ENCODE measurements around the gene SPIB. TPM values are rescaled to one million over a fixed set of nuclear protein-coding genes. Genes with fewer than 3 reads are reported as not detected.

Gene SPIB
- total RNA-seq, 1 experiment from 2014 or later, result not detected

DNA sequence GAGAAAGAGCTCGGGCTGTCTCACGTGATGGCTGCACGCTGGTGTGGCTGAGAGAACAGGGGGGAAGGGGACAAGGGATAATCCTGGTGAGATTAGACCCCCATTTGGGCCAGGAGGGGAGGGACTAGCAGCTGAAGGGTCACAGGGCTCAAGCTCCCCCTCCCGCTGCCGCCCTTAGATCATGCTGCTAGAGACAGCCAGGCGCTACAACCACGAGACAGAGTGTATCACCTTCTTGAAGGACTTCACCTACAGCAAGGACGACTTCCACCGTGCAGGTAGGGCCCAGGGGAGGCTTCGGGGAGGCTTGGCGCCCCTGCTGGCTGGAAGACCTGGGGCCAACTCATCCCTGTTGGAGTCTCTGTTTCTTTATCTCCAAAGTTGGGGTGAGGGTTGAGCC lies 39.1 kb upstream of the SPIB start:
- CTCF ChIA-PET, result interaction anchor here (0.8 kb wide), 1 partner anchor 11 kb away, joined by 4 read pairs; no protein-coding TSS in a partner anchor

GRCh38 chr19:50380137-50380536 lies 38.6 kb upstream of the SPIB start:
- Mint-ChIP-seq H3K4me3 (ENCODE audit: unreplicated experiment) (no peak overlapping the region), H3K36me3 (ENCODE audit: insufficient read depth, unreplicated experiment) (peaks cover 68% of the 10 kb centered on the region), H3K27me3 (ENCODE audit: insufficient read depth, unreplicated experiment) (no peaks in the 10 kb centered on the region), H3K9me3 (ENCODE audit: unreplicated experiment) (no peaks in the 10 kb centered on the region), H3K4me1 (ENCODE audit: insufficient read depth, unreplicated experiment) (peaks cover 20% of the 10 kb centered on the region), H3K27ac (ENCODE audit: low read depth, unreplicated experiment) (no peak overlapping the region)
- ChIA-PET CTCF (interaction anchor here (0.8 kb wide), 1 partner anchor 12 kb away, joined by 4 read pairs; no protein-coding TSS in a partner anchor), POLR2A (no interaction called here)
- no peak for DNase-seq (ENCODE audit: unreplicated experiment)
- no peak for TF ChIP-seq CTCF (IDR thresholded peaks at IDR 0.05; ENCODE audit: unreplicated experiment)
- BruUV-seq (replicated peaks), result no TSS peak
- intact Hi-C loops (cut with micrococcal nuclease), result no loop called here

More for the DNA sequence above, 39.1 kb upstream of the SPIB start:
- Mint-ChIP-seq H3K36me3 (ENCODE audit: insufficient read depth, unreplicated experiment) (peaks cover 70% of the 10 kb centered on the region), H3K27ac (ENCODE audit: low read depth, unreplicated experiment) (no peak overlapping the region), H3K27me3 (ENCODE audit: insufficient read depth, unreplicated experiment) (no peaks in the 10 kb centered on the region), H3K4me1 (ENCODE audit: insufficient read depth, unreplicated experiment) (peaks cover 15% of the 10 kb centered on the region), H3K4me3 (ENCODE audit: unreplicated experiment) (no peak overlapping the region), H3K9me3 (ENCODE audit: unreplicated experiment) (no peaks in the 10 kb centered on the region)
- TF ChIP-seq CTCF (IDR thresholded peaks at IDR 0.05; ENCODE audit: unreplicated experiment), result no peak
- intact Hi-C loops (cut with micrococcal nuclease), result no loop called here
- POLR2A ChIA-PET, result no interaction called here
- no TSS peak for BruUV-seq (replicated peaks)
- DNase-seq (ENCODE audit: unreplicated experiment), result no peak

- Mint-ChIP-seq H3K9me3 (ENCODE audit: unreplicated experiment) (no peaks in the 10 kb centered on the region), H3K36me3 (ENCODE audit: insufficient read depth, unreplicated experiment) (peaks cover 68% of the 10 kb centered on the region), H3K27ac (ENCODE audit: low read depth, unreplicated experiment) (no peak overlapping the region), H3K27me3 (ENCODE audit: insufficient read depth, unreplicated experiment) (no peaks in the 10 kb centered on the region), H3K4me1 (ENCODE audit: insufficient read depth, unreplicated experiment) (peaks cover 22% of the 10 kb centered on the region), H3K4me3 (ENCODE audit: unreplicated experiment) (no peak overlapping the region)
- ChIA-PET POLR2A (no interaction called here), CTCF (no interaction called here)
- no peak for DNase-seq (ENCODE audit: unreplicated experiment)
- no peak for TF ChIP-seq CTCF (IDR thresholded peaks at IDR 0.05; ENCODE audit: unreplicated experiment)
- no TSS peak for BruUV-seq (replicated peaks)
- intact Hi-C loops (cut with micrococcal nuclease), result no loop called here
These were observed 38.0 kb upstream of the SPIB start for GRCh38 chr19:50380751-50381151.

DNA sequence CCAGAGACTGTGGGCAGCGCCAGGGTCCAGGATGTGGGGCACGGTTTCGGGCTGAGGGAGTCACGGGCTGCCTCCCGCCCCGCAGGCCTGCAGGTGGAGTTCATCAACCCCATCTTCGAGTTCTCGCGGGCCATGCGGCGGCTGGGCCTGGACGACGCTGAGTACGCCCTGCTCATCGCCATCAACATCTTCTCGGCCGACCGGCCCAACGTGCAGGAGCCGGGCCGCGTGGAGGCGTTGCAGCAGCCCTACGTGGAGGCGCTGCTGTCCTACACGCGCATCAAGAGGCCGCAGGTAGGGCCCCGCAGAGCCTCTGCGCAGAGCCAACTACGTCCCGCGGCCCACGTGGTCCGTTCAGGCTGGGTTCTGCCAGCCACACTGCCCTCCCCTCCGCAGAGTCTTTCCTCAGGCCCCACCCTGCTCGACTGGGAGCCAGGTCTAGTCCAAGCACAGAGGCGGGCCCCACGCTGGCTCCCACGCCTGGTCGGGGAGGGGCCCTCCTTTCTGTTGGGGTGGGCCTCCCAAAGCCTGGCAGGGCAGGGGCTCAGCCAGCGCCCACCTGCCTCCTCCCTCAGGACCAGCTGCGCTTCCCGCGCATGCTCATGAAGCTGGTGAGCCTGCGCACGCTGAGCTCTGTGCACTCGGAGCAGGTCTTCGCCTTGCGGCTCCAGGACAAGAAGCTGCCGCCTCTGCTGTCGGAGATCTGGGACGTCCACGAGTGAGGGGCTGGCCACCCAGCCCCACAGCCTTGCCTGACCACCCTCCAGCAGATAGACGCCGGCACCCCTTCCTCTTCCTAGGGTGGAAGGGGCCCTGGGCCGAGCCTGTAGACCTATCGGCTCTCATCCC lies 36.6 kb upstream of the SPIB start:
- no peaks in the 10 kb centered on the region for H3K9me3 Mint-ChIP-seq (ENCODE audit: unreplicated experiment)
- DNase-seq (ENCODE audit: unreplicated experiment), result no peak
- peaks cover 19% of the 10 kb centered on the region for H3K4me1 Mint-ChIP-seq (ENCODE audit: insufficient read depth, unreplicated experiment)
- H3K4me3 Mint-ChIP-seq (ENCODE audit: unreplicated experiment), result no peak overlapping the region
- no peaks in the 10 kb centered on the region for H3K27me3 Mint-ChIP-seq (ENCODE audit: insufficient read depth, unreplicated experiment)
- CTCF ChIA-PET, result no interaction called here
- POLR2A ChIA-PET, result no interaction called here
- TF ChIP-seq CTCF (IDR thresholded peaks at IDR 0.05; ENCODE audit: unreplicated experiment), result no peak
- no TSS peak for BruUV-seq (replicated peaks)
- H3K27ac Mint-ChIP-seq (ENCODE audit: low read depth, unreplicated experiment), result no peak overlapping the region
- intact Hi-C loops (cut with micrococcal nuclease), result no loop called here
- peaks cover 57% of the 10 kb centered on the region for H3K36me3 Mint-ChIP-seq (ENCODE audit: insufficient read depth, unreplicated experiment)
